ENCODE measurements around the gene AADAT.

DNA sequence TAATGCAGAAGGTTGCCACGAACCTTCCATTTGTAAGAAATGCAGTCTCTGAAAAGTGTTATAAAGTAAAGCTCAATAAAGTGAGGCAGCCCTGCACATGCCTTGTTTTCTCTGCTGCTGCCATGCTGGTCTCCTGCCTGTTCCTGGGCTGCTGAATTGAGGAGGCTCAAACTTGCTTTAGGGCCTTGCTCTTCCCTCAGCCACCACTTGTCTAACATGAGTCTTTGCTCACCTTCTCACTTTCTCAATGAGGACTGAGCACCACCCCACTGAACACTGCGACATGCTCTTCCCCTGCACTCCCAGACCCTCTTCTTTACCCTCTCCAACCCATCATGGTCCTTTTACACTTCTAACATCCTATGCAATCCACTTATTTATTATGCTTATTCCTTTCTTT lies 38.4 kb downstream of the AADAT start:
- TF ChIP-seq, protein P1, sequence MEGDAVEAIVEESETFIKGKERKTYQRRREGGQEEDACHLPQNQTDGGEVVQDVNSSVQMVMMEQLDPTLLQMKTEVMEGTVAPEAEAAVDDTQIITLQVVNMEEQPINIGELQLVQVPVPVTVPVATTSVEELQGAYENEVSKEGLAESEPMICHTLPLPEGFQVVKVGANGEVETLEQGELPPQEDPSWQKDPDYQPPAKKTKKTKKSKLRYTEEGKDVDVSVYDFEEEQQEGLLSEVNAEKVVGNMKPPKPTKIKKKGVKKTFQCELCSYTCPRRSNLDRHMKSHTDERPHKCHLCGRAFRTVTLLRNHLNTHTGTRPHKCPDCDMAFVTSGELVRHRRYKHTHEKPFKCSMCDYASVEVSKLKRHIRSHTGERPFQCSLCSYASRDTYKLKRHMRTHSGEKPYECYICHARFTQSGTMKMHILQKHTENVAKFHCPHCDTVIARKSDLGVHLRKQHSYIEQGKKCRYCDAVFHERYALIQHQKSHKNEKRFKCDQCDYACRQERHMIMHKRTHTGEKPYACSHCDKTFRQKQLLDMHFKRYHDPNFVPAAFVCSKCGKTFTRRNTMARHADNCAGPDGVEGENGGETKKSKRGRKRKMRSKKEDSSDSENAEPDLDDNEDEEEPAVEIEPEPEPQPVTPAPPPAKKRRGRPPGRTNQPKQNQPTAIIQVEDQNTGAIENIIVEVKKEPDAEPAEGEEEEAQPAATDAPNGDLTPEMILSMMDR (conservative IDR thresholded peaks at IDR 0.05; ENCODE audit: low read depth, low read length) = no peak
- no peak for TF ChIP-seq EZH2 (IDR thresholded peaks at IDR 0.05; ENCODE audit: borderline replicate concordance, low read depth, low read length, poor library complexity, severe bottlenecking)

Data from A673 (cell line).